Breast epithelium (tissue), 3 donors: ENCODE data around the gene CAMK2B.

Experiments used
- POLR2A ChIP-seq: fragments of 450-650 bp; IDR thresholded peaks from one replicate; pipeline ENCODE4 v1.6.1; 2016; ENCODE audit warnings: antibody characterized with exemption, mild to moderate bottlenecking, moderate library complexity
- TF ChIP-seq, protein P1 (sequence below), 3 donors: fragments of 450-650 bp; IDR thresholded peaks; one replicate each; pipeline ENCODE4 v1.5.1; 2016 to 2017; ENCODE audit warnings: antibody characterized with exemption in 3 of 3, mild to moderate bottlenecking in 3 of 3, moderate library complexity in 3 of 3

- TF ChIP-seq, protein P1, sequence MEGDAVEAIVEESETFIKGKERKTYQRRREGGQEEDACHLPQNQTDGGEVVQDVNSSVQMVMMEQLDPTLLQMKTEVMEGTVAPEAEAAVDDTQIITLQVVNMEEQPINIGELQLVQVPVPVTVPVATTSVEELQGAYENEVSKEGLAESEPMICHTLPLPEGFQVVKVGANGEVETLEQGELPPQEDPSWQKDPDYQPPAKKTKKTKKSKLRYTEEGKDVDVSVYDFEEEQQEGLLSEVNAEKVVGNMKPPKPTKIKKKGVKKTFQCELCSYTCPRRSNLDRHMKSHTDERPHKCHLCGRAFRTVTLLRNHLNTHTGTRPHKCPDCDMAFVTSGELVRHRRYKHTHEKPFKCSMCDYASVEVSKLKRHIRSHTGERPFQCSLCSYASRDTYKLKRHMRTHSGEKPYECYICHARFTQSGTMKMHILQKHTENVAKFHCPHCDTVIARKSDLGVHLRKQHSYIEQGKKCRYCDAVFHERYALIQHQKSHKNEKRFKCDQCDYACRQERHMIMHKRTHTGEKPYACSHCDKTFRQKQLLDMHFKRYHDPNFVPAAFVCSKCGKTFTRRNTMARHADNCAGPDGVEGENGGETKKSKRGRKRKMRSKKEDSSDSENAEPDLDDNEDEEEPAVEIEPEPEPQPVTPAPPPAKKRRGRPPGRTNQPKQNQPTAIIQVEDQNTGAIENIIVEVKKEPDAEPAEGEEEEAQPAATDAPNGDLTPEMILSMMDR (IDR thresholded peaks at IDR 0.05), result no peak
- no peak for TF ChIP-seq POLR2A
Observed at GRCh38 chr7:44257618-44258422, 67.6 kb downstream of the CAMK2B start.
